GM12801 (cell line): Measurements from ENCODE around the gene CORO7.

ENCODE experiments used
- CTCF ChIP-seq: IDR thresholded peaks from one replicate; pipeline ENCODE4 v1.5.1; 2011; ENCODE audit warnings: control low read depth; ENCODE audit not compliant: insufficient read length; ENCODE audit errors: extremely low read depth

The CORO7 gene

GRCh38 chr16:4372578-4373355 lies 43.6 kb downstream of the CORO7 start:
- no peak for TF ChIP-seq CTCF

GRCh38 chr16:4372001-4372577 lies 44.3 kb downstream of the CORO7 start:
- TF ChIP-seq CTCF, result no peak

- no peak for TF ChIP-seq CTCF
Observed at GRCh38 chr16:4371357-4372000, 44.9 kb downstream of the CORO7 start, which contains the start of gene VASN. Gene VASN (plus strand): TSS chr16:4371848. CDS start chr16:4380878, 9,030 bp downstream.

GRCh38 chr16:4370570-4371356 lies 45.6 kb downstream of the CORO7 start:
- no peak for TF ChIP-seq CTCF

GRCh38 chr16:4370151-4370550 lies 46.2 kb downstream of the CORO7 start:
- no peak for TF ChIP-seq CTCF

GRCh38 chr16:4369007-4369733 lies 47.2 kb downstream of the CORO7 start:
- TF ChIP-seq CTCF, result no peak

GRCh38 chr16:4367393-4367856 lies 49.0 kb downstream of the CORO7 start:
- no peak for TF ChIP-seq CTCF
